Renal cortical epithelial cell (primary cell): Measurements from ENCODE around the gene CTXN3. TPM values are rescaled to one million over a fixed set of nuclear protein-coding genes. Genes with fewer than 3 reads are reported as not detected.

ENCODE experiments used
- DNase-seq: peaks from one replicate; pipeline ENCODE4 v3.0.0-alpha.2; 2011; ENCODE audit warnings: low read depth
- total RNA-seq: library from RNA; depleted of rRNA; stranded (reverse); fragments of >200 nt; gene quantifications from 2 replicates; pipeline ENCODE4 v1.2.3, GENCODE V29; 2014

CTXN3 gene
- total RNA-seq = not detected in 2 replicates

DNA sequence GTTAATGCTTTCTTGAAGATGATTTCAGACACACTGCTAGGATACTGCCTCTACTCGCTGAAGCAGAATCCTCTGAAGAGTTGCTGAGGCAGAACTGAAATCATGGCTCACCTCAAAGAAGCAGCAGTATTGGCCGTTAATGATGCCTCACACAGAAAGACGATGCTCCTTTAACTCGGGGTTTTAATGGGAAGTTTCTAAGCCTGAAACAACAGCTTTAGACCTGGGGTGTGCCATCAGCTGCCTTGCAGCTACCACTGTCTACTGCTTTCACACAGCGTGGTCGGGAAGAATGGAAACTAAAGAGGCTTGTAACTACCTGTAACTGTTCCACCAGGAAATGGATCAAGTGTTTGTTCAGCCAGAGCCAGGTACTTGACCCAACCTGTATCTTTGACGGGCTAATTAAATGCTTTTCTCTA is at the start of gene CTXN3:
Gene CTXN3, plus strand, starts transcription at position 65 of the 422 bp plus-strand sequence. CDS start 8,440 bp downstream, outside the sequence.
- DNase-seq = peak; percentile 4

- peak; percentile 59 for DNase-seq
Observed at GRCh38 chr5:127599320-127599719, 49.6 kb upstream of the CTXN3 start.

- DNase-seq = no peak
Observed at GRCh38 chr5:127599847-127600246, 49.0 kb upstream of the CTXN3 start.

DNA sequence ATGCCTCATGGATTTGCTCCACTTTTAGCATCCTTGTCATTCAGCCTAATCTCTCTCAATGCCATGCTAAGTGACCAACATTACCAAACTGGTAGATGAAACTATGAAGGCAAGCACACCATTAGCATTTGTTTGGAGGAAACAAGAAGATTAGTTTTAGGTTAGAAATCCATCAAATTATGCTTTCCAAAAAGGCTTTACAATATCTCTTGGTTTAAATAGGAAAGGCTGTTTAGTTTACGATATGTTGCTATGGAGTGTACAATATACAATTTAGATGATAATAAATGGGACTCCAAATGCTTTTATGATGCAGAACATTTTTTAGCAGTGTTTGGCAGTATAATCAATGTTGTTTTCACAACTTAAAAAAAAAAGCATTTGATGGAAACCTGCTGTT is 47.8 kb upstream of the CTXN3 start:
- DNase-seq = no peak

- DNase-seq = no peak
Observed at GRCh38 chr5:127601601-127602000, 47.3 kb upstream of the CTXN3 start.

- no peak for DNase-seq
Observed at GRCh38 chr5:127602481-127602880, 46.4 kb upstream of the CTXN3 start.

- no peak for DNase-seq
Observed at GRCh38 chr5:127602896-127603844, 45.7 kb upstream of the CTXN3 start.

DNA sequence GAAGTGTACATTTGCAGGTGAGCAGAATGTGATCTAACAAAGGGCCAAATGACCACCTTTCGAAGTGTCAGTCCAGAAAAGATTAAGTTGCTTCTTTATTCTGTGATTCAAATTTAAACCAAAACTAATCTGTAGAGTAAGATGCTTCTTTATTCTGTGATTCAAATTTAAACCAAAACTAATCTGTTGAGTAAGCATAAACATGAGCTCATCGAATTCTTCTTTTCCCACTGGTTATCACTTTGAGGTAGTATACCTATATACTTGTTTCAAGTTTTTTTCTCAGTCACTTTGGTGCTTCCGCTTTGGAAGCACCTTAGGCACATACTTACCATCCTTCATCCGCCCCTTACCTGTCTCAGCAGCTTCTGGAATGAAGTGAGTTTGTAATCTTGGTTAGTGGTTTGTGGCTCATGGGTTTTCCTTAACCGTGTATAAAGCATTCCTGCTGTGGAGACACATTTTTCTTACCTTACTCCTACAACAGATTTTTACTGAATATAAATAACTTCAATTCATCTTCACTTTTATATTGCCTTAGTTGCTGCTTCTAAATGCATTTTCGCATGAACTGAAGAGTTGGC is 40.7 kb upstream of the CTXN3 start:
- peak; percentile 17 for DNase-seq

DNA sequence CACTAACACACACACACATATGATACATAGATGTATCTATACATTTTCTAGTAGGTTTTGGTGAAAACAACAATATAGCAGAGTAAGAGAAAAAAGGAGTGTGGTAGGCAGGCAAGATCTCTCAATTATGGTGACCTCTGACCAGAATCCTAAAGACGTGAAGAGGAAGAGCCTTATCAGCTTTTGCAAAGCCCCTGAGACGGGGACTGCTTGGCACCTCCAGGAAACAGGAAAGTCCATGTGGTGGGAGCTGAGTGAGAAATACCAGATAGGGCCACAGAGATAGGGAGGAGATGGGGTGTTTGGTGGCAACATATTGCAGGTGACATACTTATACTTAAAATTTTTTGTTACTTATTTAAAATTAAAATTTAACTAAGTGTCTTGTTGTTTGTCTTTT is 39.9 kb upstream of the CTXN3 start:
- no peak for DNase-seq

GRCh38 chr5:127609957-127610356 is 38.9 kb upstream of the CTXN3 start:
- DNase-seq = no peak

DNA sequence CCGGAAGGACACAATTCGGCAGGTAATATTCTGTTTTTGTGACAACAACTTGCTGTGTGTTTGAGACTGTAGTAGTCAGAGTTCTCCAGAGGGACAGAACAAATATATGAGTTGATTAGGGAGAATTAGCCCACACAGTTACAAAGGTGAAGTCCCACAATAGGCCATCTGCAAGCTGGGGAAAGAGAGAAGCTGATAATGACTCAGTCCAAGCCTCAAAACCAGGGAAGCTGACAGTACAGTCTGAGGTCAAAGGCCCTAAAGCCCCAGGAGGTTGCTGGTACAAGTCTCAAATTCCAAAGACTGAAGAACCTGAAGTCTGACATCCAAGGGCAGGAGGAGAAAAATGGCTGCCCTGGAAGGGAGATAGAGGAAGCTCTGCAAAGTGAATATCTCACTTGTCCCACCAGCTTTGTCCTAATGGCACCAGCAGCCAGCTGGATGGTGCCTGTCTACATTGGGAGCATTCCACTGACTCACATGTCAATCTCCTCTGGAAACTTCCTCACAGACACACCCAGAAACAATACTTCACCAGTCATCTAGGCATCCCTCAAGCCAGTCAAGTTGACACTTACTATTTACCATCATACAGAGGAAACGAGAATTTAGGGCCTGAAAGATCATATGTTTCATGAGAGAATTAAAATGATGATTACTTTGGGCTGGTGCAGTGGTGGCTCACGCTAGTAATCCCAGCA is 36.3 kb upstream of the CTXN3 start:
- peak; percentile 14 for DNase-seq

DNA sequence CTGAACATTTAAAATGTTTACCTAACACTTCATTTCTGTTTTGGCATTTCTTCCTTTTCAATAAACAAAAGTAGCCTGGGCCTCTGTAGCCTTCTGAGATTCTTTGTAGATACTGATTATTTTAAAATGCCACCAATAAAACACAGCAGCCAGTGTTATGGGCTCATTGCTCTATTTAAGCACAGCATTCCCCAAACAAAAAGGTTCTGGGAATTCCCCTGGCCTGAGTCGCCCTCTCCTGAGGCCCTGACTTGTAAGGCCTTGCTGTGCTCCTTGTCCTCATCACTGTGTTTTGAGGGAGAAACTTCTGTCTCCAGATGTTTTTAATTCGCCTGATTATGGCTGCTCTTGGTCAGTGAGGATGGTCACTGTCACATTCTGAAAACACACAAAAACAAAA is 33.0 kb upstream of the CTXN3 start:
- peak; percentile 18 for DNase-seq

GRCh38 chr5:127619908-127620479 is 28.9 kb upstream of the CTXN3 start:
- no peak for DNase-seq

- no peak for DNase-seq
Observed at GRCh38 chr5:127621601-127622325, 27.1 kb upstream of the CTXN3 start.

- DNase-seq = no peak
Observed at GRCh38 chr5:127634007-127634406, 14.9 kb upstream of the CTXN3 start.

DNA sequence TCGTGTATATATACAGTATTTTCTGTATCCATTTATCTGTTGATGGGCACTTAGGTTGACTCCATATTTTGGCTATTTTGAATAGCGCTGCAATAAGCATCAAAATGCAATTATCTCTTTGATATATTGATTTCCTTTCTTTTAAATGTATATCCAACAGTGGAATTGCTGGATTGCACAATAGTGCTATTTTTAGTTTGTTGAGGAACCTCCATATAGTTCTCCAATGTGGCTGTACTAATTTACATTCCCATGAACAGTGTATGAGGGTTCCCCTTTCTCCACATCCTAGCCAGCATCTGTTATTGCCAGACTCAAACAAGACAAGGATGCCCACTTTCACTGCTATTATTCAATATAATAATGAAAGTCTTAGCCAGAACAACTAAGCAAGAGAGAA is 9.1 kb upstream of the CTXN3 start:
- DNase-seq = no peak

DNA sequence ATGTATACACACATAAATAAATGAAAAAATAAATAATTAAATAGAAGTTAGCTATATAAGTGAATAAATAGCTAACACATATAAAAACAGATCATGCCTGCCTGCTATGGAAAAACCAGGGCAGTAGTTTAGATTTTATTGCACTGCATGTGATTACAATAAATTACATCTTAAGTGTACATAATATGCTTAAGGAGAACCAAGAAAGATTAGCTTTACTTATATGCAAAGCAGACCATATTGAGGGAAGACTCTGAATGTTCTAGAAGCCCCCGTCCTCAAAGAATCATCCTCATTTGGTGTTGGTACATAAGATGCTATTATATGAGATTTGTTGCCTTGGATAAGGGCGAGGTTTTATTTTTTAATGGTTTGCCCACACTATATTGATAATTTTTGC is 5.9 kb upstream of the CTXN3 start:
- DNase-seq = no peak

DNA sequence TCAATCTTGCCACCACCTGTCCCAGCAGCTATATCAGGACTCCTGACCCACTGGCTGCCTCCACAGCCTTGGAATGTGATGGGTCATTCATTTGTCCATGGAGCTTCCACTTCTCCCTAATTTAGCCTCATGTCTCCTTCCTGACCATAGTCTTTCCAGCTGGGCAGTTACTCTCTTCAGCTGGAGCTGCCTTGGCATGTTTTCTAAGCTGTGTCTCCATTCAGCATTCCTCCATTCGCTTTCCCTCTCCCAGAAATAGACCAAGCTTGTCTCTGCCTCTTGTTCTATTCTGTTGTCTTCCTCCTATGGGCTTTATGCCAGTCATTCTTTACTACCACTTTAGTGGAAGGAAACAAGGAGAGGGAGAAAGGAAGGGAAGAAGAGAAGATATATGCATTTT is 5.3 kb upstream of the CTXN3 start:
- DNase-seq = no peak

- no peak for DNase-seq
Observed at GRCh38 chr5:127645300-127645726, 3.6 kb upstream of the CTXN3 start.

GRCh38 chr5:127647361-127647958 is 1.4 kb upstream of the CTXN3 start:
- DNase-seq = no peak

- DNase-seq = no peak
Observed at GRCh38 chr5:127650022-127650421, 1.1 kb downstream of the CTXN3 start.
